Measurements from ENCODE around the gene SPRR2A.
"Not testable (repeated sequence)": the region's sequence is repeated elsewhere in the genome, so short reads cannot be mapped to it uniquely, and the experiment has no call there.

SPRR2A gene

DNA sequence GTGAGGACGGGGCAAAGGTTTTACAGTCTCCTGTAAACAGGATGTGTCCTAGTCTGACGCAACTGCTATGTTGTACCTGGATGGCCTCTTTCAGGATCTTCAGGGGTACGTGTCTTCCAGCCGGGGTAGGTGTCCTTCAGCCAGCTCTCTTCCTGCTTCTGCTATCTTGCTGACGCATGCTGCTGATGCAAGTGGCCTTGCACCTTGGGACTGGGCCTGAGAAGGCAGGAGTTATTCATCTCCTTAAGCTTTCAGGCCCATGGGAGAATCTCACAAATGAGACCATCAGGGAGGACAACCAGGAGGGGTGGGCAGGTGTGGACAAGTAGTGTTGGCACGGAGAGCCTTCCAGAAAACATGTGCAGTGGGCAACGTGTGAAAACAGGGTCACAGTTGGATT lies 34.2 kb downstream of the SPRR2A start:
- DNase-seq = no peak

- DNase-seq = not testable (repeated sequence)
Measured at GRCh38 chr1:153022340-153022739, 35.0 kb downstream of the SPRR2A start.

GRCh38 chr1:153021829-153022228 lies 35.5 kb downstream of the SPRR2A start:
- not testable (repeated sequence) for DNase-seq

- not testable (repeated sequence) for DNase-seq
Measured at GRCh38 chr1:153011235-153011758, 46.0 kb downstream of the SPRR2A start.
